Coronary artery (tissue), 2 donors: ENCODE data around the gene PUS3.

Source experiments
- DNase-seq: peaks from one replicate; pipeline ENCODE4 v3.0.0-alpha.2; 2017; ENCODE audit warnings: low spot score
- H3K27ac ChIP-seq, 2 donors: fragments of 200-600 bp; sonication (generic); one replicate each; pipeline ENCODE4 v1.5.1; 2016 to 2019
- H3K4me3 ChIP-seq: fragments of 200-600 bp; sonication (generic); 2 replicates; pipeline ENCODE4 v1.5.1; 2016; ENCODE audit warnings: mild to moderate bottlenecking, moderate library complexity
- CTCF ChIP-seq: fragments of 200-600 bp; sonication (generic); IDR thresholded peaks from one replicate; pipeline ENCODE4 v1.5.1; 2019; ENCODE audit warnings: antibody characterized with exemption

The PUS3 gene

GRCh38 chr11:125931668-125932067, 28.7 kb upstream of the PUS3 start:
- no peak for TF ChIP-seq CTCF
- DNase-seq: no peak
- Histone ChIP-seq H3K4me3 (no peak overlapping the region), H3K27ac (no peak overlapping the region)

- no peak overlapping the region for H3K4me3 ChIP-seq
- no peak for TF ChIP-seq CTCF
- no peak overlapping the region for H3K27ac ChIP-seq
- no peak for DNase-seq
These were observed 28.1 kb upstream of the PUS3 start for GRCh38 chr11:125931116-125931515.

- Histone ChIP-seq H3K27ac (no peak overlapping the region), H3K4me3 (no peak overlapping the region)
- DNase-seq: no peak
- no peak for TF ChIP-seq CTCF
These were observed 27.1 kb upstream of the PUS3 start for GRCh38 chr11:125930076-125930450.

GRCh38 chr11:125929445-125930075, 26.6 kb upstream of the PUS3 start:
- no peak for TF ChIP-seq CTCF
- no peak for DNase-seq
- Histone ChIP-seq H3K27ac (no peak overlapping the region), H3K4me3 (no peak overlapping the region)

GRCh38 chr11:125926682-125927081, 23.7 kb upstream of the PUS3 start:
- Histone ChIP-seq H3K4me3 (no peak overlapping the region), H3K27ac (no peak overlapping the region)
- TF ChIP-seq CTCF: no peak
- DNase-seq: no peak

GRCh38 chr11:125925804-125926203, 22.8 kb upstream of the PUS3 start:
- no peak for TF ChIP-seq CTCF
- H3K27ac ChIP-seq: no peak overlapping the region
- H3K4me3 ChIP-seq: no peak overlapping the region
- no peak for DNase-seq

GRCh38 chr11:125925247-125925740, 22.3 kb upstream of the PUS3 start:
- H3K4me3 ChIP-seq: no peak overlapping the region
- no peak for TF ChIP-seq CTCF
- no peak overlapping the region for H3K27ac ChIP-seq
- DNase-seq: no peak
